H1 (cell line): ENCODE results near the gene SHC1. TPM values are rescaled to one million over a fixed set of nuclear protein-coding genes. Genes with fewer than 3 reads are reported as not detected.

Source experiments
- CTCF ChIA-PET: fragments of 300-600 bp; sonication (Branson Sonifier 250); formaldehyde crosslinking; loops from one replicate; lab custom pipeline; 2021; ENCODE audit not compliant: partially characterized antibody; lab: Charles Lee
- POLR2A ChIA-PET: fragments of 300-600 bp; sonication (Branson Sonifier 250); formaldehyde crosslinking; loops from one replicate; lab custom pipeline; 2021; ENCODE audit warnings: inconsistent platforms; ENCODE audit not compliant: partially characterized antibody; lab: Charles Lee
- DNase-seq, 2 experiments: peaks; one replicate each; pipeline versions ENCODE4 v3.0.0 to v3.0.0-alpha.2; 2010 to 2022; ENCODE audit warnings: low spot score in 2 of 2, low read depth in 1 of 2, mixed read lengths in 1 of 2
- FAIRE-seq: peaks from 2 replicates; lab custom pipeline; 2011; peaks lifted over from hg19 to GRCh38; lab: Jason Lieb, UNC
- H2AFZ ChIP-seq: 2 replicates; pipeline ENCODE4 v1.8.1; 2012; ENCODE audit warnings: low read length, inconsistent platforms
- H2AK5ac ChIP-seq: 2 replicates; pipeline ENCODE4 v1.6.1; 2013; ENCODE audit warnings: low read depth, low read length
- H2BK120ac ChIP-seq: replicated peaks from 2 replicates; pipeline ENCODE3; 2013; ENCODE audit warnings: low read depth, low read length, inconsistent platforms
- H2BK12ac ChIP-seq: 2 replicates; pipeline ENCODE4 v1.6.1; 2013; ENCODE audit warnings: low read depth, low read length
- H2BK15ac ChIP-seq: 2 replicates; pipeline ENCODE4 v1.6.1; 2013; ENCODE audit warnings: low read length
- H2BK20ac ChIP-seq: 2 replicates; pipeline ENCODE4 v1.6.1; 2013; ENCODE audit warnings: low read length
- H2BK5ac ChIP-seq: 2 replicates; pipeline ENCODE4 v1.6.1; 2013; ENCODE audit warnings: low read depth, low read length
- H3K14ac ChIP-seq: 2 replicates; pipeline ENCODE4 v1.6.1; 2013; ENCODE audit warnings: inconsistent platforms; ENCODE audit not compliant: insufficient read length
- H3K18ac ChIP-seq: 2 replicates; pipeline ENCODE4 v1.6.1; 2013; ENCODE audit warnings: low read length; ENCODE audit errors: extremely low read depth
- H3K23ac ChIP-seq: 2 replicates; pipeline ENCODE4 v1.6.1; 2013; ENCODE audit warnings: inconsistent platforms; ENCODE audit not compliant: insufficient read length
- H3K23me2 ChIP-seq: 2 replicates; pipeline ENCODE4 v1.6.1; 2013; ENCODE audit warnings: low read depth, low read length
- H3K27ac ChIP-seq: 2 replicates; pipeline ENCODE4 v1.6.1; 2011; ENCODE audit warnings: low read depth, low read length, inconsistent platforms
- H3K27me3 ChIP-seq, 4 experiments: replicated peaks in 1 of 4; 1 replicate in 1 of 4; 2 replicates in 3 of 4; pipeline versions ENCODE4 v1.6.1 to v1.8.1; 2011 to 2013; ENCODE audit warnings: low read length in 3 of 4, mild to moderate bottlenecking in 3 of 4, inconsistent platforms in 2 of 4, mixed read lengths in 2 of 4, moderate library complexity in 1 of 4; ENCODE audit not compliant: control insufficient read depth in 3 of 4, insufficient read depth in 3 of 4; ENCODE audit errors: extremely low read depth in 1 of 4
- H3K36me3 ChIP-seq, 4 experiments: 2 replicates each; pipeline versions ENCODE4 v1.6.1 to v1.8.1; 2011 to 2013; ENCODE audit warnings: mild to moderate bottlenecking in 4 of 4, low read length in 3 of 4, moderate library complexity in 2 of 4, control low read depth in 1 of 4, inconsistent platforms in 1 of 4; ENCODE audit not compliant: insufficient read depth in 4 of 4, control insufficient read depth in 2 of 4
- H3K4ac ChIP-seq: replicated peaks from 2 replicates; pipeline ENCODE3; 2013; ENCODE audit warnings: low read length, low read depth, mixed read lengths, inconsistent platforms; ENCODE audit not compliant: insufficient read length
- H3K4me1 ChIP-seq, 4 experiments: replicated peaks in 1 of 4; 1 replicate in 1 of 4; 2 replicates in 3 of 4; pipeline versions ENCODE4 v1.6.1 to v1.8.1; 2011 to 2013; ENCODE audit warnings: low read length in 3 of 4, inconsistent platforms in 2 of 4, mixed read lengths in 1 of 4; ENCODE audit not compliant: insufficient read depth in 4 of 4, control insufficient read depth in 3 of 4
- H3K4me2 ChIP-seq, 2 experiments: 2 replicates each; pipeline versions ENCODE4 v1.6.1 to v1.8.1; 2011 to 2013; ENCODE audit warnings: low read depth in 2 of 2, low read length in 2 of 2, control low read depth in 1 of 2, inconsistent platforms in 1 of 2, mild to moderate bottlenecking in 1 of 2; ENCODE audit not compliant: insufficient read depth in 1 of 2
- H3K4me3 ChIP-seq, 4 experiments: fragments of 200-600, 300-600 bp in 1 of 4; sonication (generic), shearing (Covaris generic), sonication (Bioruptor Twin) in 1 of 4; 2 replicates each; pipeline versions ENCODE4 v1.5.1 to v1.8.1; 2011 to 2016; ENCODE audit warnings: low read length in 4 of 4, low read depth in 3 of 4, control low read depth in 2 of 4, inconsistent platforms in 2 of 4, mild to moderate bottlenecking in 2 of 4, mixed read lengths in 1 of 4, moderate library complexity in 1 of 4; ENCODE audit not compliant: insufficient read depth in 2 of 4; ENCODE audit errors: extremely low read depth in 1 of 4
- H3K56ac ChIP-seq: replicated peaks from 2 replicates; pipeline ENCODE3; 2013; ENCODE audit warnings: low read depth, mild to moderate bottlenecking, mixed read lengths, low read length, inconsistent platforms; ENCODE audit not compliant: insufficient read length
- H3K79me1 ChIP-seq: 2 replicates; pipeline ENCODE4 v1.6.1; 2013; ENCODE audit warnings: low read depth, low read length, control low read depth
- H3K79me2 ChIP-seq, 2 experiments: 2 replicates each; pipeline versions ENCODE4 v1.6.1 to v1.8.1; 2012 to 2013; ENCODE audit warnings: low read length in 2 of 2, mild to moderate bottlenecking in 2 of 2, inconsistent platforms in 1 of 2; ENCODE audit not compliant: insufficient read depth in 2 of 2, control insufficient read depth in 1 of 2
- H3K9ac ChIP-seq, 4 experiments: replicated peaks in 1 of 4; 1 replicate in 1 of 4; 2 replicates in 3 of 4; pipeline versions ENCODE4 v1.6.1 to v1.8.1; 2011 to 2013; ENCODE audit warnings: low read depth in 3 of 4, low read length in 3 of 4, control low read depth in 2 of 4, mild to moderate bottlenecking in 2 of 4, moderate library complexity in 2 of 4, inconsistent platforms in 1 of 4; ENCODE audit errors: extremely low read depth in 1 of 4
- H3K9me3 ChIP-seq, 2 experiments: 2 replicates each; pipeline versions ENCODE4 v1.6.1 to v1.8.1; 2012 to 2013; ENCODE audit warnings: mild to moderate bottlenecking in 2 of 2, moderate library complexity in 2 of 2, control low read depth in 1 of 2, inconsistent platforms in 1 of 2, low read depth in 1 of 2, low read length in 1 of 2, mixed read lengths in 1 of 2; ENCODE audit not compliant: insufficient read depth in 2 of 2
- H4K20me1 ChIP-seq, 2 experiments: replicated peaks in 1 of 2; 2 replicates each; pipeline versions ENCODE3 to v1.8.1; 2011 to 2013; ENCODE audit warnings: inconsistent platforms in 2 of 2, low read length in 2 of 2, mild to moderate bottlenecking in 1 of 2; ENCODE audit not compliant: insufficient read depth in 2 of 2, control insufficient read depth in 1 of 2
- H4K5ac ChIP-seq: 2 replicates; pipeline ENCODE4 v1.6.1; 2013; ENCODE audit warnings: low read length, low read depth, mixed read lengths, inconsistent platforms; ENCODE audit not compliant: insufficient read length
- H4K8ac ChIP-seq: 2 replicates; pipeline ENCODE4 v1.8.0; 2013; ENCODE audit warnings: mild to moderate bottlenecking, moderate library complexity, low read length, inconsistent platforms; ENCODE audit not compliant: insufficient read depth; ENCODE audit errors: extremely low read depth
- H4K91ac ChIP-seq: replicated peaks from 2 replicates; pipeline ENCODE3; 2013; ENCODE audit warnings: low read length, mixed read lengths, inconsistent platforms; ENCODE audit not compliant: insufficient read length
- CBX5 ChIP-seq: fragments of 300-800, 300-1000 bp; sonication (generic); IDR thresholded peaks from 2 replicates; pipeline ENCODE4 v1.7.1; 2016; ENCODE audit warnings: antibody characterized with exemption, low read length, low read depth
- CREB1 ChIP-seq: IDR thresholded peaks from 2 replicates; pipeline ENCODE4 v1.6.1; 2012; ENCODE audit warnings: inconsistent platforms
- EZH2 ChIP-seq: fragments of 200-600 bp; sonication (generic); IDR thresholded peaks from 2 replicates; pipeline ENCODE4 v1.7.1; 2012; ENCODE audit warnings: low read depth, mild to moderate bottlenecking, moderate library complexity, low read length, inconsistent platforms; ENCODE audit not compliant: severe bottlenecking
- POLR2AphosphoS5 ChIP-seq: IDR thresholded peaks from 2 replicates; pipeline ENCODE4 v1.6.1; 2011; ENCODE audit warnings: low read depth, low read length
- RAD21 ChIP-seq, 2 experiments: IDR thresholded peaks in 1 of 2; conservative IDR thresholded peaks in 1 of 2; 2 replicates each; pipeline ENCODE4 v1.6.1; 2011; ENCODE audit warnings: low read depth in 2 of 2, low read length in 2 of 2, improper control_type of control experiment in 1 of 2, inconsistent platforms in 1 of 2, mild to moderate bottlenecking in 1 of 2, moderate library complexity in 1 of 2
- SUZ12 ChIP-seq: fragments of 200-600 bp; sonication (generic); IDR thresholded peaks from 2 replicates; pipeline ENCODE4 v1.6.1; 2012; ENCODE audit warnings: mild to moderate bottlenecking, inconsistent platforms, low read length, moderate library complexity, mixed read lengths
- WGBS, 2 experiments: shearing (Covaris generic) in 1 of 2; methylation state at CpG; one replicate each; pipeline versions ENCODE4 v1.1.6 to v1.1.7; 2013 to 2015; ENCODE audit warnings: low lambda C conversion rate in 2 of 2, mixed read lengths in 2 of 2, inconsistent platforms in 1 of 2, low coverage in 1 of 2, missing lambda C conversion rate in 1 of 2; ENCODE audit not compliant: insufficient replicate concordance in 2 of 2, insufficient coverage in 1 of 2, insufficient read length in 1 of 2; ENCODE audit errors: extremely low coverage in 1 of 2, missing lambda C conversion rate in 1 of 2; 5-methylcytosine and 5-hydroxymethylcytosine counted together
- polyA plus RNA-seq, 7 experiments: library from polyadenylated mRNA; depleted of rRNA in 3 of 7; stranded (reverse) in 5 of 7; unstranded in 2 of 7; fragments of >200 nt in 5 of 7; fragments of 200-250 nt in 2 of 7; gene quantifications; 1 replicate in 5 of 7; 2 replicates in 1 of 7; 4 replicates in 1 of 7; pipeline versions ENCODE4 v1.2.1 to v1.2.3, GENCODE V29; 2011 to 2013; ENCODE audit warnings: missing spikeins in 2 of 7, mixed read lengths in 2 of 7
- total RNA-seq: library from RNA; stranded (reverse); fragmentation: NEBNext Ultra II Directional; extraction: Animal tissue kit (Norgen Biotek cat#: 25700); gene quantifications from 2 replicates; pipeline ENCODE4 v1.2.1, GENCODE V29; 2021
- TF ChIP-seq, protein P1 (sequence below): IDR thresholded peaks from 2 replicates; pipeline ENCODE4 v1.6.1; 2012; ENCODE audit warnings: low read length, inconsistent platforms
- TF ChIP-seq, protein P2 (sequence below): IDR thresholded peaks from 2 replicates; pipeline ENCODE4 v1.6.1; 2012; ENCODE audit warnings: inconsistent platforms

SHC1 gene
- total and polyA plus RNA-seq, 2 of the 8 experiments (the other 6 are each of a cell fraction or from before 2014, with no cell fraction given): 177 to 212 TPM

DNA sequence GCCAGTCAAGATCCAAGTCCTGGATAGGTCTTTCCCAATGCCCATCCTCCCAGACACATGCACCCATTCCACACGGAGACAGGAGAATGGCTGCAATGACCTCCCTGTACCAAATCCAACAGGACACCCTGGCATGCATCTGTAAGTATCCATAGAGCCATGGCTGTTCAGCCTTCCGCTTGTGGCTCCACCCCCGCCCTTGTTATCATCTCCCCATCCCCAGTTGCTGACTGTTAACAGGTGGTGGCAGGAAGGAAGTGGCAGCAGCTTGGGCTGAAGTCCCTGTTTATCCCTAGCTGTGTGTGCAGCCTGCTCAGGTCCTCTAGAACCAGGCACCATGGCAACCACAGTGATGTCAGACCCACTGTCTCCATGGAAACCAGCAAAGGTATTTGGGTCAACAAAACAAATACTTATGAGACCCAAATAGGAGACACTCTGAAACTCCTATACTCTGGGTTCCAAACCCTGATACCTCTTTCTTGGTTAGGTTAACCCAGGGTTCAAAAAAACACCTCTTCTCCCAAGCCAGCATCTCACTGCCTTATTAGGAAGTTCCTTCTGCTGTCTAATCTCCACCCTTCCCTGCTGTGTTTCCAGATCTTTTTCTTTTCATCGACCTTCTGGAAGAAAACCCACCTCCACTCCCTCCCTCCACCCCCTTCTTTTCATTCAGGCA, 15.4 kb downstream of the SHC1 start:
- H3K23ac ChIP-seq: no peak overlapping the region
- no peak for TF ChIP-seq SUZ12
- TF ChIP-seq RAD21 (IDR thresholded peaks at IDR 0.05 in 1 of 2, conservative IDR thresholded peaks at IDR 0.05 in 1 of 2; ENCODE audit: low read depth in 2 of 2, low read length in 2 of 2): no peak
- TF ChIP-seq, protein P1, sequence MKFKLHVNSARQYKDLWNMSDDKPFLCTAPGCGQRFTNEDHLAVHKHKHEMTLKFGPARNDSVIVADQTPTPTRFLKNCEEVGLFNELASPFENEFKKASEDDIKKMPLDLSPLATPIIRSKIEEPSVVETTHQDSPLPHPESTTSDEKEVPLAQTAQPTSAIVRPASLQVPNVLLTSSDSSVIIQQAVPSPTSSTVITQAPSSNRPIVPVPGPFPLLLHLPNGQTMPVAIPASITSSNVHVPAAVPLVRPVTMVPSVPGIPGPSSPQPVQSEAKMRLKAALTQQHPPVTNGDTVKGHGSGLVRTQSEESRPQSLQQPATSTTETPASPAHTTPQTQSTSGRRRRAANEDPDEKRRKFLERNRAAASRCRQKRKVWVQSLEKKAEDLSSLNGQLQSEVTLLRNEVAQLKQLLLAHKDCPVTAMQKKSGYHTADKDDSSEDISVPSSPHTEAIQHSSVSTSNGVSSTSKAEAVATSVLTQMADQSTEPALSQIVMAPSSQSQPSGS: no peak
- TF ChIP-seq POLR2AphosphoS5: peak; percentile 61; the same call in 1 of the 2 replicates
- TF ChIP-seq CBX5: no peak
- TF ChIP-seq EZH2: no peak
- TF ChIP-seq, protein P2, sequence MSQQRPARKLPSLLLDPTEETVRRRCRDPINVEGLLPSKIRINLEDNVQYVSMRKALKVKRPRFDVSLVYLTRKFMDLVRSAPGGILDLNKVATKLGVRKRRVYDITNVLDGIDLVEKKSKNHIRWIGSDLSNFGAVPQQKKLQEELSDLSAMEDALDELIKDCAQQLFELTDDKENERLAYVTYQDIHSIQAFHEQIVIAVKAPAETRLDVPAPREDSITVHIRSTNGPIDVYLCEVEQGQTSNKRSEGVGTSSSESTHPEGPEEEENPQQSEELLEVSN: no peak
- no peak for TF ChIP-seq CREB1

More for the DNA sequence above, 15.4 kb downstream of the SHC1 start:
- Histone ChIP-seq H3K56ac (no peak overlapping the region), H3K4me1 (peaks cover 0 to 28% (median 8%) of the 10 kb centered on the region in 4 experiments; a peak in 6 of 7 replicates), H2BK5ac (0 out of 2 replicates have a peak overlapping the region, but pooled peaks have one; percentile 48), H3K9ac (peak overlapping the region in 3 of 4 experiments; percentile 38 to 87 (median 82); a peak in 5 of 7 replicates), H3K14ac (no peak overlapping the region), H2BK12ac (peak overlapping the region; percentile 69; the same call in 1 of the 2 replicates), H3K18ac (0 out of 2 replicates have a peak overlapping the region, but pooled peaks have one; percentile 10), H4K91ac (no peak overlapping the region), H3K4me2 (peak overlapping the region; percentile 92 to 93), H3K27ac (peak overlapping the region; percentile 95), H3K79me1 (0 out of 2 replicates have a peak, but pooled peaks cover 6% of the 10 kb centered on the region), H3K79me2 (peaks cover 0 to 8% of the 10 kb centered on the region in 2 experiments; a peak in 2 of 4 replicates), H4K5ac (no peak overlapping the region), H3K9me3 (no peaks in the 10 kb centered on the region), H2AFZ (no peak overlapping the region), H3K23me2 (peaks cover 5% of the 10 kb centered on the region), H3K4me3 (peak overlapping the region; percentile 60 to 77 (median 66); a peak in 7 of 8 replicates), H4K8ac (no peak overlapping the region), H4K20me1 (peaks cover 1 to 10% of the 10 kb centered on the region in 2 experiments), H2AK5ac (no peak overlapping the region; the same call in 1 of the 2 replicates), H2BK15ac (no peak overlapping the region), H3K4ac (no peak overlapping the region), H2BK120ac (no peak overlapping the region), H2BK20ac (no peak overlapping the region), H3K36me3 (peaks cover 3 to 8% (median 5%) of the 10 kb centered on the region in 4 experiments; a peak in 5 of 8 replicates), H3K27me3 (no peaks in the 10 kb centered on the region; a peak in 2 of 7 replicates)
- WGBS, 2 experiments: 49% methylated on average over 4 of the region's 4 CpGs; no CpG with 5 or more reads in 1 of the 2 experiments
- DNase-seq (no peak), FAIRE-seq (no peak)
- ChIA-PET POLR2A (interaction anchor here (0.7 to 18.6 kb wide), 13 partner anchors 8 to 241 kb away, joined by 3 to 662 read pairs (median 5); partner anchors contain the start of genes ADAM15, CKS1B, EFNA4 and FLAD1), CTCF (interaction anchor here (0.8 to 9.8 kb wide), 22 partner anchors 9 to 409 kb away, joined by 3 to 132 read pairs (median 4); partner anchors contain the start of genes FLAD1, LENEP, PMVK and SHC1)
